Hematopoietic multipotent progenitor cell treated with erythropoietin and hydrocortisone succinate and interleukin-3 and kit ligand, for 15 days (in vitro differentiated cells): ENCODE measurements around the gene PPARG.

Experiments used
- DNase-seq: peaks from one replicate; pipeline ENCODE4 v3.0.0-alpha.2; 2015; ENCODE audit warnings: low spot score

The PPARG gene

GRCh38 chr3:12415014-12415680 lies 126.3 kb downstream of the PPARG start:
- no peak for DNase-seq

DNA sequence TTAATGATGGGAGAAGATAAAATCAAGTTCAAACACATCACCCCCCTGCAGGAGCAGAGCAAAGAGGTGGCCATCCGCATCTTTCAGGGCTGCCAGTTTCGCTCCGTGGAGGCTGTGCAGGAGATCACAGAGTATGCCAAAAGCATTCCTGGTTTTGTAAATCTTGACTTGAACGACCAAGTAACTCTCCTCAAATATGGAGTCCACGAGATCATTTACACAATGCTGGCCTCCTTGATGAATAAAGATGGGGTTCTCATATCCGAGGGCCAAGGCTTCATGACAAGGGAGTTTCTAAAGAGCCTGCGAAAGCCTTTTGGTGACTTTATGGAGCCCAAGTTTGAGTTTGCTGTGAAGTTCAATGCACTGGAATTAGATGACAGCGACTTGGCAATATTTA lies 127.9 kb downstream of the PPARG start:
- no peak for DNase-seq

DNA sequence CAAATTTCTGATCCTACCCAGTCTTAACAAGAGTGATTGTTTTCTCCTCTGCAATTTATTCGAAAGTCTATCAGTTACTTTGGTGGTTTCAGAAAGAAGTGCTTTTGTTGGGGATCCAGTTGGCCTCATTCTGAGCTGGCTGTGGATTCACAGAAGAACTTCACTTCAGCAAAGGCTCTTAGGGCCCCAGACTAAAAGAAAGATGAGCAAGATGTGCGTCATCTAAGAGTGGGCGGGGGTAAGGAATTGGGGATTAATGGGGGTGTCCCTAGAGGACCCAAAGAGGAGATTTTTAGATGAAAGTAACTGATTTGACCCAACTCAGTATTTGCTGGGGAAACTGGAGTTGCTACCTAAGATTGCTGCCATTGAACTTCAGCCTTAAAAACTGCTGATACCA lies 131.5 kb downstream of the PPARG start:
- no peak for DNase-seq

- no peak for DNase-seq
Measured at GRCh38 chr3:12421132-12421531, 132.3 kb downstream of the PPARG start.

- DNase-seq: no peak
Measured at GRCh38 chr3:12423131-12423530, 134.3 kb downstream of the PPARG start.

GRCh38 chr3:12423918-12424630 lies 135.2 kb downstream of the PPARG start:
- DNase-seq: no peak

GRCh38 chr3:12424635-12425319 lies 135.9 kb downstream of the PPARG start:
- no peak for DNase-seq

DNA sequence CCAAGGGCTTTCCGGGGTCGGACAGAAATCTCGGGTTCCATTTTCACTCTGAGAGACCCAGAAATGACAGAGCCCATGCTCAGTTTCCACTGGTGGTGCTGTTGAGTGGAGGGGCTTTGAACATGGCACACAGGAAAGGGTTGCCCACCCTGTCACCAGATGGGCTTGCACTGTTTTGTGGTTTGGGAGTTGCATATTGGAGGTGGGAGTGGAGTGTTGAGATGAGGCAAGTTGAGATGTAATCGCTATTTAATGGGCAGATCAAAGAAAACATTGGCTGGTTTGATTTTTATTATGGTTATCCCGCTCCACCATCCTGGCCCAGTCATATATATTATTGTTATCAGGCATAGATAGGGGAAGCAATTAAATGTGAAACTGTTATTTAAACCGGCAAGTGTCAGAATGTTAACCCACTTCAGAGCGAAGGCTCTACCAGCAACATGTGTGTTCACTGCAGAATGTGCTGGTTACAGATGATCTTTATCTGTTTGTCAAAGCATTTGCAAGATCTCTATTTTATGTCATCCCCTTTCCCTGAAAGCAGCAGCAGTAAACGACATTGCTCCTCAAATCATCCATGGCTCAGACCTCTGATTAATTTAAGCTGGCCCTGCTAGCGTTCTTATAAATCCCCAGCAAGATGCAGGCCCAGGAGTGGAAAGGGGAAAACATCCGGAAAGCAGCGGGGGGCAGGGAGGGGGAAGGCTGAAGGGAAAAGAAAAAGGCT lies 137.1 kb downstream of the PPARG start:
- DNase-seq: no peak

- DNase-seq: no peak
Measured at GRCh38 chr3:12427551-12427950, 138.7 kb downstream of the PPARG start.

GRCh38 chr3:12428126-12428525 lies 139.3 kb downstream of the PPARG start:
- DNase-seq: no peak

DNA sequence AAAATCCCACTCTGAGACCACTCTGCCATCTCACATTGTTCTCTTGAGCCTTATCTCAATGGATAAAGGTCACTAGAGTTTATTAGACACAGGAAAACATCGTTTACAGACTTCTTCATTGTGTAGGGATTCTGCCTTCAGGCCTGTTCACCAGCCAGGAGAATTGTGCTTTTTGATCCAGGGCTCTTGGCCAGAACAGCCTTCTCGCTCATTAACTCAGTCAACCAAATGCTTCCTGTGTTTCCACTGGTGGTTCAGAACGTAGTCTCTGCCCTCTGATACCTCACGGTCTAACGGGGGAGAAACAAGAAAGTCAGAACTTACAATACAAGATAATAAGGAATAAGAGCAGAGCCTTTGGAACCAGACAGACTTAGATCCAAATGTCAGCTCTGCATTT lies 141.2 kb downstream of the PPARG start:
- DNase-seq: no peak

DNA sequence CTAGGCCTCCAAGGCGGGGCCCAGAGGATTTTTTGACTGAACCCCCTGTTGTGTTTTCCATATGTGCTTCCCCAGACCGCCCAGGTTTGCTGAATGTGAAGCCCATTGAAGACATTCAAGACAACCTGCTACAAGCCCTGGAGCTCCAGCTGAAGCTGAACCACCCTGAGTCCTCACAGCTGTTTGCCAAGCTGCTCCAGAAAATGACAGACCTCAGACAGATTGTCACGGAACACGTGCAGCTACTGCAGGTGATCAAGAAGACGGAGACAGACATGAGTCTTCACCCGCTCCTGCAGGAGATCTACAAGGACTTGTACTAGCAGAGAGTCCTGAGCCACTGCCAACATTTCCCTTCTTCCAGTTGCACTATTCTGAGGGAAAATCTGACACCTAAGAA lies 145.0 kb downstream of the PPARG start:
- no peak for DNase-seq

- no peak for DNase-seq
Measured at GRCh38 chr3:12436514-12437220, 147.8 kb downstream of the PPARG start.

DNA sequence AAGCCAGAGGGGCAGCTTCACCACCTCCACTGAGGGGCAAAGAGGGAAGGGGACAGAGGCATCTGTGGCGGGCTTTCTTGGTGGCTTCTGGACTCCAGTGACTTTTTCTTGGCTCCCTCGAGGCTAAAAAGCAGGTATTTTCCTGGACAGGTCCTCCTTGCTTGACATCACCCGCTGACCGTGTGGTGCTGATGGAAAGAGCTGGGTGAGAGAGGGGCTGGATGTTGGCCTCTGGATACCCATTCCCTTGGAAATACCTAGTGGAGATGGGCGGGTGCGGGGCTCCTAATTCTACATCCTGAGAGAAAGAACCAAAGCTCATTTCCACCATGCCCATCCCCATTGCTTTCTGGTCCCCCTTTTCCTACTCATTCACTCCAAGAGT lies 148.3 kb downstream of the PPARG start:
- DNase-seq: no peak

DNA sequence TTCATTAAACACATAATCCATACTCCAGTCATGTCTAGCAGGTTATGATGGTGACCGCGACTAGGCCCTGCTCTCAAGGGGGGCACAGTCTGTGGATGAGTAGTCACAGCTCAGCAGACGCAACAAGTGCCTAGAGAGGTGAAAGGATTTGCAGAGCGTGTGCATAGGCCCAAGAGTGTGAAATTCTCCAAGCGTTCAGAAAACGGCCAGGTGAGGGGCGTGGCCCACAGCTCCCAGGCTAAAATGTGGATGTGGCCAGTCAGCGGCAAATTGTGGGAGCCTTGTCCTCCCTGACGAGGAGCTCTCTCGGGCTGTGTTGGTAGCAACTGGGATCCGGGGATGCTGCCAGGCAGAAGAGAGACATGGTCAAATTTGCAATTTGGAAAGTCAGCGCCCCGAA lies 149.0 kb downstream of the PPARG start:
- no peak for DNase-seq

DNA sequence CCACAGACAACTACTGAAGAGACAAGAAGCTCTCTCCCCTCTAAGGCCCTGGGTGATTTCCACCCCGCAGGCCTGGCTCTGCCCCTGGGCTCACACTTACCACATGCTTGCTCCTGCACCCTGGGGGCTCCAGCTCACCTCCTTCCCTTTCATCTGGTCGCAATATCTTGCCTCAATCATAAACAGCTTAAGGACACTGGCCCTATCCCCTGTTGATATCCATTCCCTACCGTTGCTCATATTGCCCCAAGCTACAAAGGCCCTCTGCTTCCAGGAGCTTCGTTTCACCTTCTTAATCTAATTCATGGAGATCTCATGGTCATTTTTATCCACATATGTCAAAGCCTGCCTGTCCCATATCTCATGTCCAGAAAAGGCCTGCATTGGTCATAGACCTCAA lies 149.4 kb downstream of the PPARG start:
- DNase-seq: no peak

DNA sequence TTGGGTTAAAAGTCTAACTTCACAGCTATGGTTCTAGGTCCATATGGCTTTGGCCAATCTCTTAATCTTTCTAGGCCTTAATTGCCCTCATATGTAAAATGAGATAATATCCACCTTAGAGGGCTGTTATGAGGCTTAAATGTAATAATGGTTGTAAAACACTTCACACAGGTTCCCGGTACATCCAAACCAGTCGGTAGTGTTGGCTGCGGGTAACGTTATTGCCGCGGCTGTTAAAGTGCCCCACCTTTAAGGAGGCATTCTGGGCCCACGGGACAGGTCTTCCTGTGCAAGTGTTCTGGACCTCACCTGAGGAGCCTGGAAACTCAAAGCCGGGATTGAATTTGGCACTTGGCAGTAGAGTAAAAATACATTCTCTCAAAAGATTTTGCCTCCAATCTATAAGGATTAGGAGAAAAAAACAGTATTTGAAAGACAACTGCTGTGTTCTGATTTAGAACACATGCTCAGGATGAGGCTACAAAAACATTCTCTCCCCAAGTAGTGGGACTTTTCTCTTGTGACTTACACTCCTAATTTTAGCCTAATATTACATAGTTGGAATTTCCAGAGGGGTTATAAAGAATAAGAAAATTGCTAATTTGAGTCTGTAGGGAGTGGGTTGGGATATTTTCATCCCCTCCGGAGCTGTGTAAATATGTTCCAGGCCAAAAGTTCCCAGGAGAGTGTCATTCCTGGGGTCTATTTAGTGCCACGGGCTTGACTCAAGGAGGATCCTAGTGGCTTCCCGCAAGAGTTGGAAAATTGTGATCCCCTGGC lies 150.5 kb downstream of the PPARG start:
- DNase-seq: no peak

GRCh38 chr3:12440927-12441714 lies 152.3 kb downstream of the PPARG start:
- no peak for DNase-seq

- no peak for DNase-seq
Measured at GRCh38 chr3:12442654-12443501, 154.0 kb downstream of the PPARG start.
